H1 (cell line): ENCODE measurements around the gene NETO1. TPM values are rescaled to one million over a fixed set of nuclear protein-coding genes. Genes with fewer than 3 reads are reported as not detected.

Experiments used
- GABPA ChIP-seq: IDR thresholded peaks from 2 replicates; pipeline ENCODE4 v1.6.1; 2011; ENCODE audit warnings: mild to moderate bottlenecking, low read length, moderate library complexity, borderline replicate concordance; ENCODE audit not compliant: insufficient read depth
- SP2 ChIP-seq: IDR thresholded peaks from 2 replicates; pipeline ENCODE4 v1.6.1; 2012; ENCODE audit warnings: mild to moderate bottlenecking, low read length, inconsistent platforms
- polyA plus RNA-seq, 7 experiments: library from polyadenylated mRNA; depleted of rRNA in 3 of 7; stranded (reverse) in 5 of 7; unstranded in 2 of 7; fragments of >200 nt in 5 of 7; fragments of 200-250 nt in 2 of 7; gene quantifications; 1 replicate in 5 of 7; 2 replicates in 1 of 7; 4 replicates in 1 of 7; pipeline versions ENCODE4 v1.2.1 to v1.2.3, GENCODE V29; 2011 to 2013; ENCODE audit warnings: missing spikeins in 2 of 7, mixed read lengths in 2 of 7
- total RNA-seq: library from RNA; stranded (reverse); fragmentation: NEBNext Ultra II Directional; extraction: Animal tissue kit (Norgen Biotek cat#: 25700); gene quantifications from 2 replicates; pipeline ENCODE4 v1.2.1, GENCODE V29; 2021

The NETO1 gene
- total and polyA plus RNA-seq, 2 of the 8 experiments (the other 6 are each of a cell fraction or from before 2014, with no cell fraction given), result 3.0 to 19.3 TPM

DNA sequence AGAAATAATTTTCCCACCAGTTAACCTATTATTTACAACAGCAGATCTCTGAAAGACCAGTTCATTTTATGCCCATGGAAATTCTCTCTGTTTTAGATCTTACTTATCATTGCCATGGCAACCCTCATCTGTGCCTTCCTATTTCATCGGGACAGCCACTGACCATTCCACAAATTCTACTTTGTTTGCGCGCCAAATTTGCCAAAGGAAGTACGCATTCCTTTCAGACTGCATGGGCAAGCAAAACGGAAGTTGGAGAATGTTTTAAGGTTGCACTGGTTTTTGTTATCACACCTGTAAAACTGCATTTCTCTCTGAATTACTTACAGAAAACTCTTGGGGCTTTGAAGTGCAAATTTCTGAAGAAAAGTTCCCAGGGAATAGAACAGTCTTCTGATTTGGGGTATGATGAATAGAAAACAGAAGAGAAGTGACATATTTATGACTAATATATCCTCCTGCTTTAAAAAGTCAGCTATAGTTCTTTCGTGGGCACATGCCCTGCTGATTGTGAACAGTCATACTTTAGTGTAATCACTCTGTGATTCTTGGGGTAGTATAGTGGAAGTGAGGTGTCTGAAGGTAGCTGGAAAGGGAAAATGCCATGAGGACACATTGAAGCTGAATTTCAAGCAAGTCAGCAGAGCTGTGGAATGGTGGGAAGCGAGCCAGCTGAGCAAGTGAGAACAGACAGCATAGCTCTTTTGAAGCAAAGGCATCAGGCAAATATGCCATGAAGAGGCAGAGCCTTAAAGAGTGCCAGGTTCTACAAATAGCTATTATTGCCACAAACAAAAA, 20.9 kb downstream of the NETO1 start (continued):
- TF ChIP-seq GABPA (no peak), SP2 (no peak)
